Small intestine (tissue), 7 donors: ENCODE results near the gene ACSL3. TPM values are rescaled to one million over a fixed set of nuclear protein-coding genes. Genes with fewer than 3 reads are reported as not detected.

ENCODE experiments used
- DNase-seq, 2 donors: peaks; one replicate each; pipeline versions ENCODE4 v3.0.0 to v3.0.0-alpha.2; 2013
- FAIRE-seq: peaks from 2 replicates; lab custom pipeline; 2012; peaks lifted over from hg19 to GRCh38; lab: Jason Lieb, UNC
- H3K27ac ChIP-seq, 3 donors: one replicate each; pipeline ENCODE4 v1.5.1; 2013; ENCODE audit warnings: low read length in 2 of 3, mild to moderate bottlenecking in 2 of 3, control low read depth in 1 of 3, inconsistent platforms in 1 of 3, low read depth in 1 of 3, moderate library complexity in 1 of 3
- H3K27me3 ChIP-seq, 3 donors: one replicate each; pipeline ENCODE4 v1.6.1; 2013; ENCODE audit warnings: low read length in 3 of 3, inconsistent platforms in 1 of 3; ENCODE audit not compliant: control insufficient read depth in 3 of 3, insufficient read depth in 3 of 3
- H3K36me3 ChIP-seq, 3 donors: one replicate each; pipeline ENCODE4 v1.6.1; 2013; ENCODE audit warnings: low read length in 3 of 3, inconsistent platforms in 1 of 3, low read depth in 1 of 3, mild to moderate bottlenecking in 1 of 3, moderate library complexity in 1 of 3; ENCODE audit not compliant: control insufficient read depth in 3 of 3, insufficient read depth in 2 of 3
- H3K4me1 ChIP-seq, 3 donors: one replicate each; pipeline ENCODE4 v1.6.1; 2013; ENCODE audit warnings: low read length in 2 of 3, inconsistent platforms in 1 of 3, low read depth in 1 of 3, mild to moderate bottlenecking in 1 of 3, moderate library complexity in 1 of 3; ENCODE audit not compliant: control insufficient read depth in 3 of 3, insufficient read depth in 2 of 3
- H3K4me3 ChIP-seq, 3 donors: one replicate each; pipeline ENCODE4 v1.5.1; 2013; ENCODE audit warnings: low read length in 3 of 3, control low read depth in 1 of 3, inconsistent platforms in 1 of 3, low read depth in 1 of 3, mild to moderate bottlenecking in 1 of 3, moderate library complexity in 1 of 3
- H3K9me3 ChIP-seq, 2 donors: one replicate each; pipeline ENCODE4 v1.6.1; 2013; ENCODE audit warnings: low read depth in 1 of 2, low read length in 1 of 2; ENCODE audit not compliant: control insufficient read depth in 2 of 2, insufficient read depth in 1 of 2
- WGBS, 3 donors: extraction: QIAGEN DNeasy Blood & Tissue Kit; methylation state at CpG; one replicate each; pipeline ENCODE4 v1.1.7; 2013; 5-methylcytosine and 5-hydroxymethylcytosine counted together
- polyA plus RNA-seq, 4 donors: library from polyadenylated mRNA; stranded (reverse) in 3 of 4; unstranded in 1 of 4; fragments of 200-250 nt in 3 of 4; fragments of 120-200 nt in 1 of 4; gene quantifications; one replicate each; pipeline versions ENCODE4 v1.2.1 to v1.2.3, GENCODE V29; 2013
- donor health status: healthy with polysubstance abuse.
- donor health status: control.
- donor health status: control.
- donor health status: Bipolar disorder and iron deficiency.
- donor health status: healthy.

The ACSL3 gene
- polyA plus RNA-seq, 4 donors: 6.0 to 34.0 (median 21.2) TPM

GRCh38 chr2:222892321-222892720 is 31.5 kb downstream of the ACSL3 start:
- H3K9me3 ChIP-seq: no peaks in the 10 kb centered on the region
- WGBS, 3 donors: 58 to 81% (median 73%) methylated on average over 2 of the region's 2 CpGs
- no peak overlapping the region for H3K4me3 ChIP-seq
- H3K27me3 ChIP-seq: no peaks in the 10 kb centered on the region
- FAIRE-seq (no peak), DNase-seq (no peak)
- no peaks in the 10 kb centered on the region for H3K4me1 ChIP-seq
- H3K36me3 ChIP-seq: no peaks in the 10 kb centered on the region
- H3K27ac ChIP-seq: no peak overlapping the region

GRCh38 chr2:222892761-222893160 is 31.9 kb downstream of the ACSL3 start:
- FAIRE-seq (no peak), DNase-seq (no peak)
- H3K4me3 ChIP-seq: no peak overlapping the region

GRCh38 chr2:222893716-222894115 is 32.9 kb downstream of the ACSL3 start:
- Histone ChIP-seq H3K27me3 (no peaks in the 10 kb centered on the region), H3K4me1 (no peaks in the 10 kb centered on the region), H3K36me3 (no peaks in the 10 kb centered on the region), H3K9me3 (no peaks in the 10 kb centered on the region), H3K27ac (no peak overlapping the region), H3K4me3 (no peak overlapping the region)
- 96 to 98% (median 96%) methylated on average over 4 of the region's 4 CpGs for WGBS, 3 donors
- FAIRE-seq: no peak
- DNase-seq: no peak

More at GRCh38 chr2:222892761-222893160, 31.9 kb downstream of the ACSL3 start:
- H3K27me3 ChIP-seq: no peaks in the 10 kb centered on the region
- no peaks in the 10 kb centered on the region for H3K9me3 ChIP-seq
- H3K4me1 ChIP-seq: no peaks in the 10 kb centered on the region
- H3K36me3 ChIP-seq: no peaks in the 10 kb centered on the region
- WGBS, 3 donors: 85 to 92% (median 88%) methylated on average over 1 of the region's 1 CpG
- H3K27ac ChIP-seq: no peak overlapping the region

GRCh38 chr2:222895144-222895543 is 34.3 kb downstream of the ACSL3 start:
- WGBS, 3 donors: no CpG with 5 or more reads among the region's 1 CpG
- DNase-seq (no peak), FAIRE-seq (no peak)
- Histone ChIP-seq H3K4me1 (peaks cover 0 to 2% (median 0%) of the 10 kb centered on the region in 3 donors), H3K27me3 (no peaks in the 10 kb centered on the region), H3K4me3 (no peak overlapping the region), H3K36me3 (no peaks in the 10 kb centered on the region), H3K27ac (no peak overlapping the region), H3K9me3 (no peaks in the 10 kb centered on the region)

GRCh38 chr2:222897898-222898297 is 37.1 kb downstream of the ACSL3 start:
- Histone ChIP-seq H3K36me3 (peaks cover 0 to 3% (median 0%) of the 10 kb centered on the region in 3 donors), H3K27me3 (no peaks in the 10 kb centered on the region), H3K4me3 (no peak overlapping the region), H3K27ac (no peak overlapping the region), H3K4me1 (peaks cover 0 to 3% (median 0%) of the 10 kb centered on the region in 3 donors), H3K9me3 (no peaks in the 10 kb centered on the region)
- WGBS, 3 donors: 85 to 94% (median 88%) methylated on average over 2 of the region's 3 CpGs
- DNase-seq (no peak), FAIRE-seq (no peak)

GRCh38 chr2:222899413-222900181 is 38.8 kb downstream of the ACSL3 start:
- Histone ChIP-seq H3K9me3 (no peaks in the 10 kb centered on the region), H3K27me3 (no peaks in the 10 kb centered on the region), H3K27ac (no peak overlapping the region), H3K4me1 (peaks cover 0 to 3% (median 0%) of the 10 kb centered on the region in 3 donors), H3K36me3 (peaks cover 0 to 4% (median 0%) of the 10 kb centered on the region in 3 donors), H3K4me3 (no peak overlapping the region)
- DNase-seq (peak in 1 of 2 donors; percentile 8), FAIRE-seq (no peak)
- WGBS, 3 donors: 85 to 88% (median 85%) methylated on average over 17 of the region's 17 CpGs

GRCh38 chr2:222900354-222900753 is 39.5 kb downstream of the ACSL3 start:
- Histone ChIP-seq H3K4me1 (peaks cover 0 to 3% (median 0%) of the 10 kb centered on the region in 3 donors), H3K36me3 (peaks cover 0 to 9% (median 0%) of the 10 kb centered on the region in 3 donors), H3K27ac (no peak overlapping the region), H3K9me3 (no peaks in the 10 kb centered on the region), H3K4me3 (no peak overlapping the region), H3K27me3 (no peaks in the 10 kb centered on the region)
- no peak for DNase-seq
- FAIRE-seq: no peak
- 57 to 85% (median 58%) methylated on average over 2 of the region's 2 CpGs for WGBS, 3 donors

- Histone ChIP-seq H3K27me3 (no peaks in the 10 kb centered on the region), H3K9me3 (no peaks in the 10 kb centered on the region), H3K4me1 (peaks cover 0 to 3% (median 0%) of the 10 kb centered on the region in 3 donors), H3K36me3 (peaks cover 0 to 9% (median 0%) of the 10 kb centered on the region in 3 donors), H3K4me3 (no peak overlapping the region), H3K27ac (no peak overlapping the region)
- FAIRE-seq (no peak), DNase-seq (no peak)
- WGBS, 3 donors: 84 to 90% (median 85%) methylated on average over 4 of the region's 4 CpGs
Observed at GRCh38 chr2:222902660-222903059, 41.8 kb downstream of the ACSL3 start.
